ENCODE measurements around the gene PDPN. TPM values are rescaled to one million over a fixed set of nuclear protein-coding genes. Genes with fewer than 3 reads are reported as not detected.

PDPN gene
- total RNA-seq, 4 donors from 2014 or later, result 3.9 to 21.4 (median 14.3) TPM

DNA sequence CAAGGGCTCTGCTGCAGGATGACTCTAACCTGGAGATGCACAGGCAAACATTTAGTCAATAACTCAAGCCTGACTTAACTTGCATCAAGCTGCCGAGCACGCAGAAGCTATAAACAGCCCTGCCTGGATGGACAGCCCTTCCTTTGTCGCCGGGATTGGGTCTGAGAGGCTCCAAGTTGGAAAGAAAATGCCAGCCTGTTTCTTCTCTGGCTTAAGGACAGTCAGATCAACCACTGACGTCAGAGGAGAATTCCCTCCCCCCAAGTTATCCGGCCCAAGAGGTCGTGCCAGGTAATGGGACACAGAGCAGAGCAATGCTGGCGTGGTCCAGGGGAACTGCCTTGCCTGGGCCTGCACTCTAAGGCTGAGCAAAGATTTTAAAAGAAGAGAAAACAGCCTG, 42.8 kb upstream of the PDPN start:
- H3K9me3 ChIP-seq, result no peaks in the 10 kb centered on the region
- H3K4me3 ChIP-seq (replicated peaks in 1 of 3), result no peak overlapping the region
- no peaks in the 10 kb centered on the region for H3K27me3 ChIP-seq
- 71 to 73% methylated on average over 8 of the region's 8 CpGs for WGBS, 2 donors
- no peak for DNase-seq
- no peaks in the 10 kb centered on the region for H3K4me1 ChIP-seq
- H3K27ac ChIP-seq, result no peak overlapping the region
- intact Hi-C loops (cut with DNase I), result no loop called here
- no peak for TF ChIP-seq POLR2A (IDR thresholded peaks at IDR 0.05)
- TF ChIP-seq, protein P1, sequence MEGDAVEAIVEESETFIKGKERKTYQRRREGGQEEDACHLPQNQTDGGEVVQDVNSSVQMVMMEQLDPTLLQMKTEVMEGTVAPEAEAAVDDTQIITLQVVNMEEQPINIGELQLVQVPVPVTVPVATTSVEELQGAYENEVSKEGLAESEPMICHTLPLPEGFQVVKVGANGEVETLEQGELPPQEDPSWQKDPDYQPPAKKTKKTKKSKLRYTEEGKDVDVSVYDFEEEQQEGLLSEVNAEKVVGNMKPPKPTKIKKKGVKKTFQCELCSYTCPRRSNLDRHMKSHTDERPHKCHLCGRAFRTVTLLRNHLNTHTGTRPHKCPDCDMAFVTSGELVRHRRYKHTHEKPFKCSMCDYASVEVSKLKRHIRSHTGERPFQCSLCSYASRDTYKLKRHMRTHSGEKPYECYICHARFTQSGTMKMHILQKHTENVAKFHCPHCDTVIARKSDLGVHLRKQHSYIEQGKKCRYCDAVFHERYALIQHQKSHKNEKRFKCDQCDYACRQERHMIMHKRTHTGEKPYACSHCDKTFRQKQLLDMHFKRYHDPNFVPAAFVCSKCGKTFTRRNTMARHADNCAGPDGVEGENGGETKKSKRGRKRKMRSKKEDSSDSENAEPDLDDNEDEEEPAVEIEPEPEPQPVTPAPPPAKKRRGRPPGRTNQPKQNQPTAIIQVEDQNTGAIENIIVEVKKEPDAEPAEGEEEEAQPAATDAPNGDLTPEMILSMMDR (IDR thresholded peaks at IDR 0.05), result no peak
- no peaks in the 10 kb centered on the region for H3K36me3 ChIP-seq

DNA sequence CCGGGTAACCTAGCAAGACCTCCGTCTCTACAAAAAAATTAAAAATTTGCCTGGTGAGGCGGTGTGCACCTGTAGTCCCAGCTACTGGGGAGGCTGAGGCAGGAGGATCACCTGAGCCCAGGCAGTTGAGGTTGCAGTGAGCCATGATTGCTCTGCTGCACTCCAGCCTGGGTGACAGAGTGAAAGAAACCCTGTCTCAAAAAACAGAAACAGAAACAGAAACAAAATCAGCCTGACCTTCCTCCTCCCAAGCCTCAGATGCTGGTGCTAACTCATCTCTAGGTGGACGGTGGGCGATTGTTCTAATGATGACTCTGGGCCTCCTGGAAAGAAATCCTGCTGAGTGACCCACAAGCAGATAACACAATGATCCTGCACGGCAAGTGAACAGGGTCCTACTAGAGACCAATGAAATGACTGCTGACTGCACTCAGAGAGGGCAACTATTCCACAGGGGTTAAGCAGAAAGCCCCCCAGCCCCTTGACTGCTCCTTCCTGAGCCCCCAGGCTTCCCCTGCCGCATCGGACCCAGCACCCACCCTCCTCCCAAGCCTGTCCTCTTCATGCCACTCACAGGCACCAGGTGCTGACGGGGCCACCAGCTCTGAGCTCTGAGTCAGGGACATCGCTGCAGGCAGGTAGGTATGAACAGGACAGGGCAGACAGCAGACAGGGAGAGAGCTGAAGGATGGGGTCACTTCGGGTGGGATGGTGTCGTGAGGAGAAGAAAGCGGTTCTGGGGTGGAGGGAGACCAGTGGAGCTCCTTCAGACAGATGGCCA, 42.0 kb upstream of the PDPN start:
- H3K36me3 ChIP-seq, result no peaks in the 10 kb centered on the region
- H3K4me3 ChIP-seq (replicated peaks in 1 of 3), result no peak overlapping the region
- H3K4me1 ChIP-seq, result no peaks in the 10 kb centered on the region
- no peak for TF ChIP-seq POLR2A (IDR thresholded peaks at IDR 0.05)
- TF ChIP-seq, protein P1 (IDR thresholded peaks at IDR 0.05), result no peak
- DNase-seq, result no peak
- no peaks in the 10 kb centered on the region for H3K27me3 ChIP-seq
- intact Hi-C loops (cut with DNase I), result no loop called here
- H3K27ac ChIP-seq, result no peak overlapping the region
- 86 to 91% methylated on average over 12 to 13 of the region's 13 CpGs for WGBS, 2 donors
- H3K9me3 ChIP-seq, result no peaks in the 10 kb centered on the region

DNA sequence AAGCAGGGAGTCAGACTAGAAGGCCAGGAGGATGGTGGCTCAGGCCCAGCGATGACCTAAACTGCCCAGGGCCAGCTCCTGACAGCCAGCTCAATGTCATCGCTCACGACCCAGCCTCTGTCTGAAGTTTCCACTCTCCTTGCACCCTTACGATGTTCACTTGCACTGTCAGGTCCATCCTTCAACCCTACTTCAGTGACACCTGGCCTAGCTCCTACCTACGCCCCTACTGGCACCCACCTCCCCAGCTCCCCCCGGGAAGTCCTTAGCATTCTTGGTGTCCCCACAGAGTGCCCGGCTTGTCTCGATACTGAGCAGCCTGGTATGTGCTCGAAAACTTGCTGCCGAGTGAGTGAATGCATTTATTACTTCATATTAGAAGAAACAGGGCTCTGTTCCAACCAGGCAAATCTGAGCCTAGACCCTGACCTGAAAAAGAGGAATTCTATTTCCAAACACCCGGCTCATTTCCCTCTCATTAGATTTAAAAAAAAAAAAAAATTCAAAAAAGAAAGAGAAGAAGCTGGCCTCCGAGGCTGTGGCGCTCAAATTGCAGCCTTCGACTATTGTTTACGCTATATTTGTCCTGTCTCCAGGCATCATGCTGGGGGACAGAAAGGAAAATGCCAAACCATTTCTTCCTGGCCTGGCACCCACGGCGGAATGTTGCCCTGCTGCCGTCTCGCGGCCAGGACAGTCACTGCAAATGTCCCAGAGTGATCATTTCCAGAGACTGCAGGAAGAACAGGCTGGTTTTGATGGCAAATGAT, 40.0 kb upstream of the PDPN start:
- no peaks in the 10 kb centered on the region for H3K9me3 ChIP-seq
- intact Hi-C loops (cut with DNase I), result no loop called here
- no peaks in the 10 kb centered on the region for H3K36me3 ChIP-seq
- H3K4me1 ChIP-seq, result no peaks in the 10 kb centered on the region
- H3K27ac ChIP-seq, result no peak overlapping the region
- no peak for TF ChIP-seq POLR2A (IDR thresholded peaks at IDR 0.05)
- TF ChIP-seq, protein P1 (IDR thresholded peaks at IDR 0.05), result peak in 4 of 6 experiments; percentile 19 to 52 (median 32)
- peak; percentile 19 to 55 for DNase-seq
- H3K27me3 ChIP-seq, result no peaks in the 10 kb centered on the region
- H3K4me3 ChIP-seq (replicated peaks in 1 of 3), result no peak overlapping the region
- 39 to 47% methylated on average over 20 of the region's 20 CpGs for whole genome bisulfite sequencing, 2 donors

DNA sequence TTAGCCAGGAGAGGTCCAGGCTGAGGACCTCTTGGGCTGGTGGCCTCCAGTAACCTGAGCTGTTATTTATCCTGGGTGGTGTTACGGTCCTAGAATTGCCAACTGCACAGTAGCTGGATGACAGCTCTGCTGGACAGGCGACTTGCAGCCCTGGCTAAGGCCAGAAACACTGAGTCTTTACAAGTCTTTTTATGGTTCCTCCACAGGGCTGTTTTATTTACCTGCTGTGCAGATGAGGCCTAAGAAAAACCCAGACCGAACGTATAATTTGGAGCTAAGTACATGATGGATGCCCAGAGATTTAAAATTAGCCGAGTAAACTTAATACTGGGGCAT, 39.4 kb upstream of the PDPN start:
- Histone ChIP-seq H3K27ac (no peak overlapping the region), H3K4me1 (no peaks in the 10 kb centered on the region), H3K36me3 (no peaks in the 10 kb centered on the region), H3K27me3 (no peaks in the 10 kb centered on the region), H3K4me3 (replicated peaks in 1 of 3) (no peak overlapping the region), H3K9me3 (no peaks in the 10 kb centered on the region)
- intact Hi-C loops (cut with DNase I), result no loop called here
- WGBS, 2 donors, result 68 to 74% methylated on average over 5 of the region's 5 CpGs
- no peak for DNase-seq
- TF ChIP-seq, protein P1 (IDR thresholded peaks at IDR 0.05), result no peak
- no peak for TF ChIP-seq POLR2A (IDR thresholded peaks at IDR 0.05)

DNA sequence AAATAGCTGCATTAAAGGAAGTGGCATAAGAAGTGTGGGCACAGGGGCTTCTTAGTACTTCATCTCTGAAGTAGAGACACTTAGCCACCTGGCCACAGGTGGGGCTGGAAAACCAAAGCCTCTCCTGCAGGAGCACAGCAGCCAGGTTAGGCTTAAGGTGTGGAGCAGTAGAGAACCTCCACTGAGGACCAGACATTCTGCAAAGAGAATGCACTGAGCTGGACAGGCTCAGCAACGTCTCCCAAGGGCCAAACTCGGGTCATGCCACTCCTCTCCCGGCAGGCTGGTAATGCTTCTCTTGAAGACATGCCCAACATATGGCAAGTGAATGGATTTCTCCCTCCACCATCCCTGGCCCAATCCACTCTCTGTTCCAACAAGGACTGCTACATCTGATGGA, 36.8 kb upstream of the PDPN start:
- H3K4me1 ChIP-seq, result no peaks in the 10 kb centered on the region
- H3K36me3 ChIP-seq, result no peaks in the 10 kb centered on the region
- H3K4me3 ChIP-seq (replicated peaks in 1 of 3), result no peak overlapping the region
- WGBS, 2 donors, result 65 to 88% methylated on average over 3 of the region's 3 CpGs
- no peak for DNase-seq
- no peaks in the 10 kb centered on the region for H3K27me3 ChIP-seq
- H3K9me3 ChIP-seq, result no peaks in the 10 kb centered on the region
- H3K27ac ChIP-seq, result no peak overlapping the region
- intact Hi-C loops (cut with DNase I), result no loop called here
- TF ChIP-seq POLR2A (IDR thresholded peaks at IDR 0.05), result no peak
- TF ChIP-seq, protein P1 (IDR thresholded peaks at IDR 0.05), result no peak
